ENCODE results near the gene DGKZ. TPM values are rescaled to one million over a fixed set of nuclear protein-coding genes. Genes with fewer than 3 reads are reported as not detected.

DGKZ gene
- total RNA-seq, 1 experiment from 2014 or later = 59.3 TPM

DNA sequence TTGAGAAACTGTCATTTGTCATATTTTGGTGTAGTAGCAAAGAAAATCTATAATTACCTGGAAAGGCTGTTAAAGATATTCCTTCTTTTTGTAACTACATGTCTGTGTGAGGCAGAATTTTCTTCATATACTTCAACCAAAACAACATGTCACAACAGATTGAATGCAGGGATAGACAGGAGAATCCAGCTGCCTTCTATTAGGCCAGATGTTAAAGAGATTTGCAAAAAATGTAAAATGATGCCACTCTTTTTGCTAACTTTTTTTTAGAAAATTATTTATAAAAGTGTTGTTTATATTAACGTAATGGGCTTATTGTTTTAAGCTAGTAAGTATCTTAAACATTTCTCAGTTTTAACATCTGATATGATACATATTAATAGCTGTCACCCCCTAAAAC is 12.7 kb downstream of the DGKZ start:
- no peaks in the 10 kb centered on the region for H3K9me3 Mint-ChIP-seq (ENCODE audit: unreplicated experiment)
- peaks cover 1% of the 10 kb centered on the region; the same call in 1 of the 2 replicates for H3K36me3 ChIP-seq (ENCODE audit: control insufficient read depth, insufficient read depth, low read length)
- TF ChIP-seq, protein P1, sequence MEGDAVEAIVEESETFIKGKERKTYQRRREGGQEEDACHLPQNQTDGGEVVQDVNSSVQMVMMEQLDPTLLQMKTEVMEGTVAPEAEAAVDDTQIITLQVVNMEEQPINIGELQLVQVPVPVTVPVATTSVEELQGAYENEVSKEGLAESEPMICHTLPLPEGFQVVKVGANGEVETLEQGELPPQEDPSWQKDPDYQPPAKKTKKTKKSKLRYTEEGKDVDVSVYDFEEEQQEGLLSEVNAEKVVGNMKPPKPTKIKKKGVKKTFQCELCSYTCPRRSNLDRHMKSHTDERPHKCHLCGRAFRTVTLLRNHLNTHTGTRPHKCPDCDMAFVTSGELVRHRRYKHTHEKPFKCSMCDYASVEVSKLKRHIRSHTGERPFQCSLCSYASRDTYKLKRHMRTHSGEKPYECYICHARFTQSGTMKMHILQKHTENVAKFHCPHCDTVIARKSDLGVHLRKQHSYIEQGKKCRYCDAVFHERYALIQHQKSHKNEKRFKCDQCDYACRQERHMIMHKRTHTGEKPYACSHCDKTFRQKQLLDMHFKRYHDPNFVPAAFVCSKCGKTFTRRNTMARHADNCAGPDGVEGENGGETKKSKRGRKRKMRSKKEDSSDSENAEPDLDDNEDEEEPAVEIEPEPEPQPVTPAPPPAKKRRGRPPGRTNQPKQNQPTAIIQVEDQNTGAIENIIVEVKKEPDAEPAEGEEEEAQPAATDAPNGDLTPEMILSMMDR (IDR thresholded peaks at IDR 0.05; ENCODE audit: insufficient read depth in 1 of 2, low read depth in 1 of 2, low read length in 1 of 2, severe bottlenecking in 1 of 2, unreplicated experiment in 1 of 2) = no peak
- DNase-seq = no peak
- ChIA-PET CTCF (interaction anchor here (0.6 kb wide), 1 partner anchor 17 kb away, joined by 3 read pairs; no protein-coding TSS in a partner anchor), POLR2A (no interaction called here)
- intact Hi-C loops (cut with micrococcal nuclease; ENCODE audit: unreplicated experiment) = no loop called here
- H3K9me3 ChIP-seq = no peaks in the 10 kb centered on the region
- BruUV-seq (replicated peaks) = no TSS peak
- H3K4me1 Mint-ChIP-seq (ENCODE audit: low read depth, unreplicated experiment) = peaks cover 14% of the 10 kb centered on the region
- H3K36me3 Mint-ChIP-seq (ENCODE audit: insufficient read depth, unreplicated experiment) = peaks cover 24% of the 10 kb centered on the region
- H3K27me3 ChIP-seq (replicated peaks; ENCODE audit: control insufficient read depth, insufficient read depth, low read length) = no peaks in the 10 kb centered on the region
- H3K27me3 Mint-ChIP-seq (ENCODE audit: insufficient read depth, unreplicated experiment) = no peaks in the 10 kb centered on the region
- no peak overlapping the region for H3K4me3 Mint-ChIP-seq (ENCODE audit: unreplicated experiment)
- H3K4me1 ChIP-seq = no peaks in the 10 kb centered on the region
- no peak overlapping the region for H3K4me3 ChIP-seq (ENCODE audit: low read depth, low read length)
- H3K27ac Mint-ChIP-seq (ENCODE audit: unreplicated experiment) = no peak overlapping the region

- intact Hi-C loops (cut with micrococcal nuclease; ENCODE audit: unreplicated experiment) = no loop called here
- peaks cover 18% of the 10 kb centered on the region for H3K36me3 Mint-ChIP-seq (ENCODE audit: insufficient read depth, unreplicated experiment)
- CTCF ChIA-PET = no interaction called here
- peaks cover 14% of the 10 kb centered on the region for H3K4me1 Mint-ChIP-seq (ENCODE audit: low read depth, unreplicated experiment)
- DNase-seq = no peak
- no peaks in the 10 kb centered on the region for H3K9me3 ChIP-seq
- no peak overlapping the region for H3K4me3 Mint-ChIP-seq (ENCODE audit: unreplicated experiment)
- peaks cover 1% of the 10 kb centered on the region; the same call in 1 of the 2 replicates for H3K36me3 ChIP-seq (ENCODE audit: control insufficient read depth, insufficient read depth, low read length)
- no peaks in the 10 kb centered on the region for H3K27me3 ChIP-seq (replicated peaks; ENCODE audit: control insufficient read depth, insufficient read depth, low read length)
- no peaks in the 10 kb centered on the region for H3K9me3 Mint-ChIP-seq (ENCODE audit: unreplicated experiment)
- H3K4me1 ChIP-seq = no peaks in the 10 kb centered on the region
- no peak overlapping the region for H3K27ac Mint-ChIP-seq (ENCODE audit: unreplicated experiment)
- no TSS peak for BruUV-seq (replicated peaks)
- POLR2A ChIA-PET = interaction anchor here (0.6 kb wide), 1 partner anchor 1405 kb away, joined by 4 read pairs; no protein-coding TSS in a partner anchor
- no peak overlapping the region for H3K4me3 ChIP-seq (ENCODE audit: low read depth, low read length)
- H3K27me3 Mint-ChIP-seq (ENCODE audit: insufficient read depth, unreplicated experiment) = no peaks in the 10 kb centered on the region
- TF ChIP-seq, protein P1 (IDR thresholded peaks at IDR 0.05; ENCODE audit: insufficient read depth in 1 of 2, low read depth in 1 of 2, low read length in 1 of 2, severe bottlenecking in 1 of 2, unreplicated experiment in 1 of 2) = no peak
These were observed 13.6 kb downstream of the DGKZ start for GRCh38 chr11:46360878-46361277.

- H3K27me3 Mint-ChIP-seq (ENCODE audit: insufficient read depth, unreplicated experiment) = no peaks in the 10 kb centered on the region
- no peaks in the 10 kb centered on the region for H3K4me1 ChIP-seq
These were observed 14.3 kb downstream of the DGKZ start for GRCh38 chr11:46361283-46362155.

More at GRCh38 chr11:46361283-46362155, 14.3 kb downstream of the DGKZ start:
- H3K4me3 ChIP-seq (ENCODE audit: low read depth, low read length) = no peak overlapping the region
- CTCF ChIA-PET = no interaction called here
- H3K27me3 ChIP-seq (replicated peaks; ENCODE audit: control insufficient read depth, insufficient read depth, low read length) = no peaks in the 10 kb centered on the region
- peaks cover 12% of the 10 kb centered on the region for H3K36me3 Mint-ChIP-seq (ENCODE audit: insufficient read depth, unreplicated experiment)
- H3K9me3 ChIP-seq = no peaks in the 10 kb centered on the region
- no peaks in the 10 kb centered on the region for H3K9me3 Mint-ChIP-seq (ENCODE audit: unreplicated experiment)
- intact Hi-C loops (cut with micrococcal nuclease; ENCODE audit: unreplicated experiment) = no loop called here
- H3K4me3 Mint-ChIP-seq (ENCODE audit: unreplicated experiment) = no peak overlapping the region
- BruUV-seq (replicated peaks) = no TSS peak
- POLR2A ChIA-PET = no interaction called here
- no peak for DNase-seq
- H3K36me3 ChIP-seq (ENCODE audit: control insufficient read depth, insufficient read depth, low read length) = no peaks in the 10 kb centered on the region
- TF ChIP-seq, protein P1 (IDR thresholded peaks at IDR 0.05; ENCODE audit: insufficient read depth in 1 of 2, low read depth in 1 of 2, low read length in 1 of 2, severe bottlenecking in 1 of 2, unreplicated experiment in 1 of 2) = no peak
- peaks cover 11% of the 10 kb centered on the region for H3K4me1 Mint-ChIP-seq (ENCODE audit: low read depth, unreplicated experiment)
- H3K27ac Mint-ChIP-seq (ENCODE audit: unreplicated experiment) = no peak overlapping the region
